H9 (cell line): ENCODE data around the gene LRRC7. TPM values are rescaled to one million over a fixed set of nuclear protein-coding genes. Genes with fewer than 3 reads are reported as not detected.

Experiments used
- DNase-seq: peaks from one replicate; pipeline ENCODE4 v3.0.0-alpha.2; 2017
- H2AFZ ChIP-seq: one replicate; pipeline ENCODE4 v1.6.1; 2013; ENCODE audit warnings: mild to moderate bottlenecking, low read length, control low read depth, moderate library complexity
- H2AK5ac ChIP-seq: 2 replicates; pipeline ENCODE4 v1.6.1; 2013; ENCODE audit warnings: low read length, control low read depth, mixed read lengths; ENCODE audit not compliant: insufficient read length
- H2BK120ac ChIP-seq: one replicate; pipeline ENCODE4 v1.6.1; 2013; ENCODE audit warnings: low read depth, mild to moderate bottlenecking, low read length, control low read depth, inconsistent platforms; ENCODE audit not compliant: poor library complexity, severe bottlenecking
- H2BK12ac ChIP-seq: 2 replicates; pipeline ENCODE4 v1.6.1; 2013; ENCODE audit warnings: low read length, control low read depth, mixed read lengths, low read depth; ENCODE audit not compliant: insufficient read length
- H2BK15ac ChIP-seq: 2 replicates; pipeline ENCODE4 v1.6.1; 2013; ENCODE audit warnings: low read depth, low read length, control low read depth
- H2BK20ac ChIP-seq: one replicate; pipeline ENCODE4 v1.6.1; 2013; ENCODE audit warnings: low read depth, mild to moderate bottlenecking, low read length, control low read depth, inconsistent platforms; ENCODE audit not compliant: poor library complexity, severe bottlenecking
- H2BK5ac ChIP-seq: 2 replicates; pipeline ENCODE4 v1.6.1; 2013; ENCODE audit warnings: low read length, control low read depth, mixed read lengths; ENCODE audit not compliant: insufficient read length
- H3K14ac ChIP-seq: 2 replicates; pipeline ENCODE4 v1.6.1; 2013; ENCODE audit warnings: low read length, control low read depth; ENCODE audit not compliant: insufficient read depth
- H3K18ac ChIP-seq: 2 replicates; pipeline ENCODE4 v1.6.1; 2013; ENCODE audit warnings: low read depth, mild to moderate bottlenecking, mixed read lengths, low read length, control low read depth; ENCODE audit not compliant: insufficient read length
- H3K23ac ChIP-seq: 2 replicates; pipeline ENCODE4 v1.6.1; 2013; ENCODE audit warnings: low read length, control low read depth, mixed read lengths, low read depth; ENCODE audit not compliant: insufficient read length
- H3K23me2 ChIP-seq: 2 replicates; pipeline ENCODE4 v1.6.1; 2013; ENCODE audit warnings: low read depth, mild to moderate bottlenecking, mixed read lengths, low read length, control low read depth; ENCODE audit not compliant: insufficient read length, poor library complexity, severe bottlenecking
- H3K27ac ChIP-seq: 2 replicates; pipeline ENCODE4 v1.5.1; 2013; ENCODE audit warnings: low read length, control low read depth, mixed read lengths, low read depth; ENCODE audit not compliant: insufficient read length
- H3K27me3 ChIP-seq: 2 replicates; pipeline ENCODE4 v1.6.1; 2013; ENCODE audit warnings: low read length, control low read depth, inconsistent platforms; ENCODE audit not compliant: insufficient read depth
- H3K4ac ChIP-seq: 2 replicates; pipeline ENCODE4 v1.6.1; 2013; ENCODE audit warnings: low read depth, mild to moderate bottlenecking, control low read depth, inconsistent platforms, low read length, moderate library complexity
- H3K4me1 ChIP-seq: 2 replicates; pipeline ENCODE4 v1.6.1; 2013; ENCODE audit warnings: low read length, control low read depth, inconsistent platforms; ENCODE audit not compliant: insufficient read depth
- H3K4me2 ChIP-seq: 2 replicates; pipeline ENCODE4 v1.6.1; 2013; ENCODE audit warnings: low read length, control low read depth, mixed read lengths; ENCODE audit not compliant: insufficient read length, insufficient read depth
- H3K56ac ChIP-seq: 2 replicates; pipeline ENCODE4 v1.6.1; 2013; ENCODE audit warnings: low read depth, mild to moderate bottlenecking, mixed read lengths, low read length, control low read depth; ENCODE audit not compliant: insufficient read length
- H3K79me1 ChIP-seq: 2 replicates; pipeline ENCODE4 v1.6.1; 2013; ENCODE audit warnings: low read depth, mild to moderate bottlenecking, moderate library complexity, low read length, control low read depth, inconsistent platforms; ENCODE audit not compliant: insufficient read depth, poor library complexity, severe bottlenecking
- H3K79me2 ChIP-seq: 2 replicates; pipeline ENCODE4 v1.6.1; 2013; ENCODE audit warnings: low read length, control low read depth, inconsistent platforms; ENCODE audit not compliant: insufficient read depth
- H3K9ac ChIP-seq: 2 replicates; pipeline ENCODE4 v1.6.1; 2013; ENCODE audit warnings: low read length, control low read depth, mixed read lengths; ENCODE audit not compliant: insufficient read length; ENCODE audit errors: extremely low read depth
- H3K9me3 ChIP-seq: one replicate; pipeline ENCODE4 v1.6.1; 2013; ENCODE audit warnings: low read depth, low read length, inconsistent platforms; ENCODE audit not compliant: control insufficient read depth
- H3T11ph ChIP-seq: one replicate; pipeline ENCODE4 v1.6.1; 2013; ENCODE audit warnings: mild to moderate bottlenecking, low read length, control low read depth, inconsistent platforms
- H4K20me1 ChIP-seq: one replicate; pipeline ENCODE4 v1.6.1; 2013; ENCODE audit not compliant: control insufficient read depth, insufficient read length, insufficient read depth
- H4K5ac ChIP-seq: 2 replicates; pipeline ENCODE4 v1.6.1; 2013; ENCODE audit warnings: low read depth, mild to moderate bottlenecking, mixed read lengths, low read length, control low read depth; ENCODE audit not compliant: insufficient read length
- H4K8ac ChIP-seq: replicated peaks from 2 replicates; pipeline ENCODE4 v1.6.1; 2013; ENCODE audit warnings: low read length, control low read depth, mixed read lengths, low read depth; ENCODE audit not compliant: insufficient read length
- H4K91ac ChIP-seq: 2 replicates; pipeline ENCODE4 v1.6.1; 2013; ENCODE audit warnings: low read depth, mild to moderate bottlenecking, moderate library complexity, mixed read lengths, low read length, control low read depth; ENCODE audit not compliant: insufficient read length
- H3K27ac Mint-ChIP-seq, 3 experiments: 2 replicates in 2 of 3; 3 replicates in 1 of 3; pipeline ENCODE4 v1.8.0; 2020 to 2021; ENCODE audit warnings: mixed read lengths in 3 of 3, mild to moderate bottlenecking in 1 of 3, moderate library complexity in 1 of 3
- H3K27me3 Mint-ChIP-seq: 2 replicates; pipeline ENCODE4 v1.8.0; 2021; ENCODE audit warnings: low read depth, mild to moderate bottlenecking, moderate library complexity, mixed read lengths
- H3K36me3 Mint-ChIP-seq, 3 experiments: 2 replicates in 2 of 3; 3 replicates in 1 of 3; pipeline ENCODE4 v1.8.0; 2020 to 2021; ENCODE audit warnings: low read depth in 3 of 3, mixed read lengths in 3 of 3; ENCODE audit not compliant: insufficient read depth in 1 of 3
- H3K4me1 Mint-ChIP-seq, 2 experiments: 2 replicates each; pipeline ENCODE4 v1.8.0; 2020; ENCODE audit warnings: mixed read lengths in 2 of 2
- H3K4me3 Mint-ChIP-seq, 2 experiments: 2 replicates in 1 of 2; 3 replicates in 1 of 2; pipeline ENCODE4 v1.8.0; 2020 to 2021; ENCODE audit warnings: mild to moderate bottlenecking in 2 of 2, mixed read lengths in 2 of 2, moderate library complexity in 1 of 2
- H3K9me3 Mint-ChIP-seq, 2 experiments: 2 replicates in 1 of 2; 3 replicates in 1 of 2; pipeline ENCODE4 v1.8.0; 2020; ENCODE audit warnings: mild to moderate bottlenecking in 2 of 2, mixed read lengths in 2 of 2, moderate library complexity in 1 of 2
- CTCF ChIP-seq: fragments of 200-600 bp; sonication (generic); conservative IDR thresholded peaks from 3 replicates; pipeline ENCODE4 v1.8.0; 2021; ENCODE audit warnings: antibody characterized with exemption, mild to moderate bottlenecking
- WGBS: extraction: QIAGEN DNeasy Blood & Tissue Kit; methylation state at CpG from one replicate; pipeline ENCODE4 v1.1.7; 2013; ENCODE audit warnings: missing lambda C conversion rate, low lambda C conversion rate, mixed read lengths; ENCODE audit not compliant: insufficient read length; ENCODE audit errors: extremely low coverage; 5-methylcytosine and 5-hydroxymethylcytosine counted together
- total RNA-seq: library from RNA; stranded (reverse); gene quantifications from 2 replicates; pipeline ENCODE4 v1.2.1, GENCODE V29; 2021

The LRRC7 gene
- total RNA-seq, 1 experiment from 2014 or later, result not detected

GRCh38 chr1:69671363-69672010 is 103.8 kb downstream of the LRRC7 start:
- H2BK120ac ChIP-seq, result no peak overlapping the region
- H3K9me3 Mint-ChIP-seq, result no peaks in the 10 kb centered on the region
- no peak overlapping the region for H3K27ac ChIP-seq
- no CpG with 5 or more reads among the region's 7 CpGs for WGBS
- H3K27me3 Mint-ChIP-seq, result no peaks in the 10 kb centered on the region
- H4K8ac ChIP-seq, result no peak overlapping the region
- no peaks in the 10 kb centered on the region for H3K36me3 Mint-ChIP-seq
- H3K23ac ChIP-seq, result no peak overlapping the region
- no peaks in the 10 kb centered on the region for H3K79me1 ChIP-seq
- no peaks in the 10 kb centered on the region for H3K4me1 Mint-ChIP-seq
- H4K20me1 ChIP-seq, result no peaks in the 10 kb centered on the region
- H2BK5ac ChIP-seq, result no peak overlapping the region
- no peak overlapping the region for H3K4ac ChIP-seq
- H3K4me3 Mint-ChIP-seq, result no peak overlapping the region
- no peak overlapping the region for H3K14ac ChIP-seq
- no peak overlapping the region for H2AFZ ChIP-seq
- no peak overlapping the region for H2BK15ac ChIP-seq
- no peak overlapping the region for H3K27ac Mint-ChIP-seq
- H4K91ac ChIP-seq, result no peak overlapping the region
- no peaks in the 10 kb centered on the region for H3K23me2 ChIP-seq
- H3K9me3 ChIP-seq, result no peaks in the 10 kb centered on the region
- no peak overlapping the region for H3T11ph ChIP-seq
- H3K79me2 ChIP-seq, result no peaks in the 10 kb centered on the region
- H2BK20ac ChIP-seq, result no peak overlapping the region
- no peak overlapping the region for H3K18ac ChIP-seq
- H4K5ac ChIP-seq, result peak overlapping the region; percentile 17
- H3K4me1 ChIP-seq, result no peaks in the 10 kb centered on the region
- H3K56ac ChIP-seq, result no peak overlapping the region
- DNase-seq, result no peak
- no peak overlapping the region for H3K9ac ChIP-seq
- no peak overlapping the region for H3K4me2 ChIP-seq
- no peak overlapping the region for H2BK12ac ChIP-seq
- no peaks in the 10 kb centered on the region for H3K27me3 ChIP-seq
- no peak overlapping the region for H2AK5ac ChIP-seq
- TF ChIP-seq CTCF, result no peak
